ENCODE data around the gene HNRNPA2B1.

DNA sequence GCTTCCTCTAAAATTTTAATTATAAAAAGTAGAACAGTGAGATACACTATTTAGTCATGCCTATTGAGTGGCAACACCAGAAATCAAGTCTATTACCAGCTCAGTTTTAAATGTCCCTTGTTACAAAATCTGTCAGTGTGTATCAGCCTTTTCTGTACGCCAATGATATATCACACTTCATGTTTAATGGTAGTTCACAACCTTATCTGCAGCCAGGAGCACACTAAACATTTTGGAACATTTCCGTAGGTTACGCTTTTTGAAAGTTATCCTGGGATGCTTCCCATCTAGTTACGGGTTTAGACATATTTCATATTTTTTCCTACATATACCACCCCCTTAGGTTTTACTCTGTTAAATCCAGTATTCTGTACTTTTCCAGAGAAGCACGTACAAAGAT lies 5.4 kb downstream of the HNRNPA2B1 start:
- TF ChIP-seq, protein P1, sequence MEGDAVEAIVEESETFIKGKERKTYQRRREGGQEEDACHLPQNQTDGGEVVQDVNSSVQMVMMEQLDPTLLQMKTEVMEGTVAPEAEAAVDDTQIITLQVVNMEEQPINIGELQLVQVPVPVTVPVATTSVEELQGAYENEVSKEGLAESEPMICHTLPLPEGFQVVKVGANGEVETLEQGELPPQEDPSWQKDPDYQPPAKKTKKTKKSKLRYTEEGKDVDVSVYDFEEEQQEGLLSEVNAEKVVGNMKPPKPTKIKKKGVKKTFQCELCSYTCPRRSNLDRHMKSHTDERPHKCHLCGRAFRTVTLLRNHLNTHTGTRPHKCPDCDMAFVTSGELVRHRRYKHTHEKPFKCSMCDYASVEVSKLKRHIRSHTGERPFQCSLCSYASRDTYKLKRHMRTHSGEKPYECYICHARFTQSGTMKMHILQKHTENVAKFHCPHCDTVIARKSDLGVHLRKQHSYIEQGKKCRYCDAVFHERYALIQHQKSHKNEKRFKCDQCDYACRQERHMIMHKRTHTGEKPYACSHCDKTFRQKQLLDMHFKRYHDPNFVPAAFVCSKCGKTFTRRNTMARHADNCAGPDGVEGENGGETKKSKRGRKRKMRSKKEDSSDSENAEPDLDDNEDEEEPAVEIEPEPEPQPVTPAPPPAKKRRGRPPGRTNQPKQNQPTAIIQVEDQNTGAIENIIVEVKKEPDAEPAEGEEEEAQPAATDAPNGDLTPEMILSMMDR (conservative IDR thresholded peaks at IDR 0.05; ENCODE audit: low read length), result no peak
- TF ChIP-seq EZH2phosphoT487 (IDR thresholded peaks at IDR 0.05; ENCODE audit: borderline replicate concordance, low read depth, low read length), result no peak

Data from OCI-LY7 (cell line).